B cell (primary cell): ENCODE results near the gene BCO1. TPM values are rescaled to one million over a fixed set of nuclear protein-coding genes. Genes with fewer than 3 reads are reported as not detected.

Experiments used
- ATAC-seq: fragments of 200-7000 bp; cut with Tn5 transposase; one replicate; pipeline ENCODE4 v1.10.0; 2021; ENCODE audit warnings: low read depth, mild to moderate bottlenecking, moderate number of reproducible peaks, moderate library complexity
- CTCF ChIA-PET: fragments of 350-600 bp; sonication (Branson Sonifier 250); formaldehyde crosslinking; loops from one replicate; lab custom pipeline; 2021; ENCODE audit warnings: antibody characterized with exemption, inconsistent platforms; lab: Charles Lee
- POLR2A ChIA-PET: fragments of 350-600 bp; sonication (Branson Sonifier 250); formaldehyde crosslinking; loops from one replicate; lab custom pipeline; 2021; ENCODE audit warnings: antibody characterized with exemption; lab: Charles Lee
- DNase-seq: peaks from one replicate; pipeline ENCODE4 v3.0.0; 2013
- H2AFZ ChIP-seq: 2 replicates; pipeline ENCODE4 v1.6.1; 2012; ENCODE audit warnings: mild to moderate bottlenecking, low read depth, low read length; ENCODE audit not compliant: insufficient read depth, poor library complexity, severe bottlenecking
- H3K27ac ChIP-seq, 2 donors: 1 replicate in 1 of 2; 2 replicates in 1 of 2; pipeline ENCODE4 v1.5.1; 2012 to 2013; ENCODE audit warnings: low read length in 2 of 2, mild to moderate bottlenecking in 2 of 2, moderate library complexity in 1 of 2
- H3K27me3 ChIP-seq, 4 experiments: fragments of 200-600 bp in 1 of 4; sonication (generic) in 1 of 4; replicated peaks in 1 of 4; 1 replicate in 2 of 4; 2 replicates in 2 of 4; pipeline versions ENCODE4 v1.6.1 to v1.7.0; 2013 to 2016; ENCODE audit warnings: low read length in 3 of 4, mild to moderate bottlenecking in 2 of 4, mixed read lengths in 1 of 4, moderate library complexity in 1 of 4; ENCODE audit not compliant: insufficient read depth in 4 of 4, control insufficient read depth in 3 of 4; ENCODE audit errors: control extremely low read depth in 1 of 4
- H3K36me3 ChIP-seq, 2 experiments: replicated peaks in 1 of 2; 1 replicate in 1 of 2; 2 replicates in 1 of 2; pipeline versions ENCODE4 v1.6.1 to v1.7.1; 2013; ENCODE audit warnings: low read length in 1 of 2; ENCODE audit not compliant: insufficient read depth in 2 of 2, control insufficient read depth in 1 of 2; ENCODE audit errors: control extremely low read depth in 1 of 2, extremely low read depth in 1 of 2
- H3K4me1 ChIP-seq, 2 donors: fragments of 200-600 bp in 1 of 2; sonication (generic) in 1 of 2; 1 replicate in 1 of 2; 2 replicates in 1 of 2; pipeline versions ENCODE4 v1.5.1 to v1.6.1; 2013 to 2017; ENCODE audit warnings: low read length in 2 of 2; ENCODE audit not compliant: control insufficient read depth in 2 of 2, insufficient read depth in 2 of 2
- H3K4me2 ChIP-seq: replicated peaks from 2 replicates; pipeline ENCODE3; 2012; ENCODE audit warnings: mild to moderate bottlenecking, low read depth, low read length; ENCODE audit not compliant: poor library complexity, severe bottlenecking
- H3K4me3 ChIP-seq, 5 experiments: fragments of 200-600 bp in 1 of 5; sonication (generic) in 1 of 5; 1 replicate in 3 of 5; 2 replicates in 2 of 5; pipeline versions ENCODE4 v1.5.1 to v1.7.0; 2011 to 2016; ENCODE audit warnings: low read length in 4 of 5, mild to moderate bottlenecking in 4 of 5, low read depth in 2 of 5, control low read depth in 1 of 5, moderate library complexity in 1 of 5; ENCODE audit not compliant: insufficient read depth in 1 of 5; ENCODE audit errors: control extremely low read depth in 1 of 5, extremely low read depth in 1 of 5
- H3K79me2 ChIP-seq: fragments of 200-600 bp; sonication (generic); one replicate; pipeline ENCODE4 v1.6.0; 2016; ENCODE audit warnings: low read length; ENCODE audit not compliant: control insufficient read depth, insufficient read depth
- H3K9ac ChIP-seq: fragments of 200-600 bp; sonication (generic); 2 replicates; pipeline ENCODE4 v1.6.1; 2017; ENCODE audit warnings: mild to moderate bottlenecking, low read length, moderate library complexity
- H3K9me3 ChIP-seq, 3 donors: one replicate each; pipeline versions ENCODE4 v1.6.1 to v1.7.1; 2013; ENCODE audit warnings: low read length in 2 of 3; ENCODE audit not compliant: control insufficient read depth in 2 of 3, insufficient read depth in 1 of 3; ENCODE audit errors: control extremely low read depth in 1 of 3
- H4K20me1 ChIP-seq: 2 replicates; pipeline ENCODE4 v1.6.0; 2012; ENCODE audit warnings: mild to moderate bottlenecking, low read length; ENCODE audit not compliant: insufficient read depth, control insufficient read depth, poor library complexity, severe bottlenecking
- H3K27ac Mint-ChIP-seq: one replicate; pipeline ENCODE4 v1.8.0; 2021; ENCODE audit warnings: mixed read lengths
- H3K27me3 Mint-ChIP-seq: one replicate; pipeline ENCODE4 v1.8.0; 2021; ENCODE audit warnings: mixed read lengths
- H3K4me1 Mint-ChIP-seq: one replicate; pipeline ENCODE4 v1.8.0; 2021; ENCODE audit warnings: mixed read lengths
- H3K4me3 Mint-ChIP-seq: one replicate; pipeline ENCODE4 v1.8.0; 2021; ENCODE audit warnings: mixed read lengths
- H3K9me3 Mint-ChIP-seq: one replicate; pipeline ENCODE4 v1.8.0; 2022; ENCODE audit warnings: mixed read lengths; ENCODE audit not compliant: insufficient read depth
- CTCF ChIP-seq: fragments of 200-600 bp; IDR thresholded peaks from one replicate; pipeline ENCODE4 v1.8.0; 2022; ENCODE audit warnings: antibody characterized with exemption, mild to moderate bottlenecking
- EZH2 ChIP-seq: IDR thresholded peaks from 2 replicates; pipeline ENCODE4 v1.6.1; 2012; ENCODE audit warnings: borderline replicate concordance, low read depth, mild to moderate bottlenecking, moderate library complexity, low read length; ENCODE audit not compliant: insufficient read depth, poor library complexity, severe bottlenecking
- WGBS: methylation state at CpG from one replicate; pipeline ENCODE4 v1.1.5; 2013; ENCODE audit warnings: missing lambda C conversion rate; ENCODE audit not compliant: insufficient coverage; 5-methylcytosine and 5-hydroxymethylcytosine counted together
- intact Hi-C: fragments of 100-400 bp; cut with micrococcal nuclease; formaldehyde crosslinking; loops from one replicate; pipeline ENCODE4 v1.10.0; 2022
- polyA plus RNA-seq: library from polyadenylated mRNA; depleted of rRNA; stranded (reverse); fragments of >200 nt; gene quantifications from 2 replicates; pipeline ENCODE4 v1.2.3, GENCODE V29; 2012
- total RNA-seq, 2 donors: library from RNA; stranded (reverse); fragments of 120-200 nt in 1 of 2; gene quantifications; 1 replicate in 1 of 2; 2 replicates in 1 of 2; pipeline versions ENCODE4 v1.2.3 to v1.2.4, GENCODE V29; 2013 to 2022

BCO1 gene
- total and polyA plus RNA-seq, 2 donors (not counting 1 experiment from before 2014, with no cell fraction given), result not detected

GRCh38 chr16:81291117-81291516 lies 52.6 kb downstream of the BCO1 start:
- Histone ChIP-seq H2AFZ (no peak overlapping the region), H3K27me3 (peaks cover 0 to 3% (median 0%) of the 10 kb centered on the region in 4 experiments), H3K4me1 (no peaks in the 10 kb centered on the region), H3K79me2 (no peaks in the 10 kb centered on the region), H3K4me3 (no peak overlapping the region), H3K27ac (no peak overlapping the region), H3K9ac (no peak overlapping the region), H4K20me1 (no peaks in the 10 kb centered on the region), H3K4me2 (no peak overlapping the region), H3K9me3 (no peaks in the 10 kb centered on the region), H3K36me3 (no peaks in the 10 kb centered on the region)
- POLR2A ChIA-PET, result no interaction called here
- intact Hi-C loops, result no loop called here
- TF ChIP-seq EZH2, result no peak
- no peak for TF ChIP-seq CTCF
- no peak overlapping the region for H3K4me3 Mint-ChIP-seq
- no peaks in the 10 kb centered on the region for H3K4me1 Mint-ChIP-seq
- ATAC-seq, result no peak
- peaks cover 18% of the 10 kb centered on the region for H3K27me3 Mint-ChIP-seq
- DNase-seq, result no peak
- H3K9me3 Mint-ChIP-seq, result no peaks in the 10 kb centered on the region
- WGBS, result 93% methylated on average over 7 of the region's 9 CpGs
- CTCF ChIA-PET, result no interaction called here
- no peak overlapping the region for H3K27ac Mint-ChIP-seq

GRCh38 chr16:81292936-81293335 lies 54.4 kb downstream of the BCO1 start:
- no peaks in the 10 kb centered on the region for H3K9me3 ChIP-seq
- WGBS, result 80% methylated on average over 1 of the region's 5 CpGs
- Mint-ChIP-seq H3K4me3 (no peak overlapping the region), H3K9me3 (no peaks in the 10 kb centered on the region), H3K27me3 (peaks cover 21% of the 10 kb centered on the region), H3K4me1 (no peaks in the 10 kb centered on the region), H3K27ac (no peak overlapping the region)
- no peaks in the 10 kb centered on the region for H3K36me3 ChIP-seq
- no peaks in the 10 kb centered on the region for H3K4me1 ChIP-seq
- peaks cover 0 to 3% (median 0%) of the 10 kb centered on the region in 4 experiments for H3K27me3 ChIP-seq
- DNase-seq (no peak), ATAC-seq (no peak)
- TF ChIP-seq EZH2, result no peak
- TF ChIP-seq CTCF, result no peak
- no peak overlapping the region for H2AFZ ChIP-seq
- POLR2A ChIA-PET, result no interaction called here
- H3K27ac ChIP-seq, result no peak overlapping the region
- H3K79me2 ChIP-seq, result no peaks in the 10 kb centered on the region
- intact Hi-C loops, result no loop called here
- H3K4me3 ChIP-seq, result no peak overlapping the region
- no peak overlapping the region for H3K4me2 ChIP-seq
- H3K9ac ChIP-seq, result no peak overlapping the region
- no peaks in the 10 kb centered on the region for H4K20me1 ChIP-seq
- CTCF ChIA-PET, result no interaction called here
